AG08395 (cell line): ENCODE results near the gene CLBA1.
A peak's percentile ranks its signal among the peaks of the same experiment; 100 is the strongest.
"Not testable (repeated sequence)": the region's sequence is repeated elsewhere in the genome, so short reads cannot be mapped to it uniquely, and the experiment has no call there.

ENCODE experiments used
- DNase-seq: peaks from one replicate; pipeline ENCODE4 v3.0.0; 2012; ENCODE audit warnings: mixed read lengths, low spot score

Gene CLBA1

DNA sequence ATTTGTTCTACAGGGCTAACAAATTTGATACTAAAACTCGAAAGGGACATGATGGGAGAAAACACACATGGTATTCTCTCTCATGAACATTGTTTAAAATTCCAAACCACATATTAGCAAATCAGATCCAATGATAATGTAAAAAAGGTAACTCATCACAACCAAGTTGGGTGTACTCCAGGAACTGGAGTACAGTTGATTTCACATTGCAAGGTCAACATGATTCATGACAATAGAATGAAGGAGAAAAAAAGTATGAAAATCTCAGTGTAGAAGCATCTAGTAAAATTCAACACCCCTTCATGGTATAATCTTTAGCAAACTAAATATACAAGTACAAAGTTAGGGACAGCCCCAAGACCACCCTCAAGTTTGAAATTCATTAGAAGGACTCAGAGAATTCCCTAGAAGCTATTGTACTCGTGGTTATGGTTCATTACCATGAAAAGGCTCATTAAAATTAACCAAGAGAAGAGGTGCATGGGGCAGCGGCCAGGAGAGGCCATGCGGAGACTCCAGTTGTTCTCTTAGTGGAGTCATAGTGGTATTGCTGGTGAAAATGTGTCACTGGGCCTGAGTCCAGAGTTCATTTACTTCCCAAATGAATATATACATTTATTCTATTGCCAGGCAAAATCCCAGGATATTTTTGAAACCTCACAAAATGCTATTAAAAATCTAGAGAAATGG, 38.3 kb downstream of the CLBA1 start:
- peak; percentile 15 for DNase-seq

DNA sequence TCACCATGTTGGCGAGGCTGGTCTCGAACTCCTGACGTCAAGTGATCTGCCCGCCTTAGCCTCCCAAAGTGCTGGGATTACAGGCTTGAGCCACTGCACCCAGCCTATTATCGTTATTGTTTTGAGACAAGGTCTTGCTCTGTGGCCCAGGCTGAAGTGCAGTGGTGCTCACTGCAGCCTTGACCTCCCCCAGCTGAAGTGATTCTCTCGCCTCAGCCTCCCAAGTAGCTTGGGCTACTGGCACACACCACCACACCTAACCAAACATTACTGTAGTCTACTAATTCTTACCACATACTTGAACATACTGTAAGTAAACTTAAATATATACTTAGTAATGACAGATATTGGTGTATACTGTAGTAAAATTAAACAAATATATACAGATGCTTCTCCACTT, 39.8 kb downstream of the CLBA1 start:
- no peak for DNase-seq

DNA sequence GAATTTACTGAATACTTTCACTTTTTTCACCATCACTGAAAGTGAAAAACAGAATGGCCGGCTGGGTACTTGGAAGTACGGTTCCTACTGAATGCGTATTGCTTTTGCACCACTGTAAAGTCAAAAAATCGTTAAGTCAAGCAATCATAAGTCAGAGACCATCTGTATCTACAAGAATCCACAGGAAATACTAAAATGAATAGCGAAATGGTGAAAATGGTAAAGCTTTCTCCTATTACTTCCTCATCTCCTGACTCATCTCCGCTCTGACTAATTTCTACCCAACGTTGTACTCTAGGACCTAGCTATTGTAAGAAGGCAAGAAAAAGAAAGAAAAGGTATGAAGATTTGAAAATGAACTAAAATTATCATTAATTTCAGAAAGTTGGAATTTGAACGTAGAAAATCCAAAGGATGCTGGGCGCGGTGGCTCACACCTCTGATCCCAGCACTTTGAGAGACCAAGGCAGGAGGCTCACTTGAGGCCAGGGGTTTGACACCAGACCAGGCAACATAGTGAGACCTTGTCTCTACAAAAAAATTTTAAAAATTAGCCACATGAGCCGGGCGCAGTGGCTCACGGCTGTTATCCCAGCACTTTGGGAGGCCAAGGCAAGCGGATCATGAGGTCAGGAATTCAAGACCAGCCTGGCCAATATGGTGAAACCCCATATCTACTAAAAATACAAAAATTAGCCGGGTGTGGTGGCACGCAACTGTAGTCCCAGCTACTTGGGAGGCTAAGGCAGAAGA, 40.6 kb downstream of the CLBA1 start:
- DNase-seq = no peak

DNA sequence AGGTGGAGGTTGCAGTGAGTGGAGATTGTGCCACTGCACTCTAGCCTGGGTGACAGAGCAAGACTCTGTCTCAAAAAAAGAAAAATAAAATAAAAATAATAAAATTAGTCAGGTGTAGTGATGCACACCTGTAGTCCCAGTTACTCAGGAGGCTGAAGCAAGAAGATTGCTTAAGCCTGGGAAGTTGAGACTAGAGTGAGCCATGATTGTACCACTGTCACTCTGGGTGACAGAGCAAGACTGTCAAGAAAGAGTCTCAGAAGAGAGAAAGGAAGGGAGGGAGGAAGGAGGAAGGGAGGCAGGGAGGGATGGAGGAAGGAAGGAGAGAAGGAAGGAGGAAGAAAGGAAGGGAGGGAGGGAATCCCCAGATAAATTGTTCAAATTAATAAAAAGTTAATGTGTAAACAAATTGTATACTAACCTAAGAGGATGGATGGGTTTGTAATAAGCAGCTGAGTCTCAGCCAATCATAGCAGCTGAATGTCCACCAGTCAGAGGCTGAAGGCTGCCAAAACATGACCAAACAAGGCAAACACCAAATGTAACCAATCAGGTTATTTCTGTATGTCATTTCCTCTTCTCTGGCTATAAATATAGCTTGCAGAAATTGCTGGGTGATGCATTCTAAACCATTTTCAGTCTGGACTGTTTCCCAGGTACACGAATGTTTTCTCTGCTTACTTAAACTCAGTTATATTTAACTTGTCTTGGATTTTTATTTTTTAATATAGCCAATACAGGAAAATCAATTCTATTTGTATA, 41.4 kb downstream of the CLBA1 start:
- peak; percentile 37 for DNase-seq

DNA sequence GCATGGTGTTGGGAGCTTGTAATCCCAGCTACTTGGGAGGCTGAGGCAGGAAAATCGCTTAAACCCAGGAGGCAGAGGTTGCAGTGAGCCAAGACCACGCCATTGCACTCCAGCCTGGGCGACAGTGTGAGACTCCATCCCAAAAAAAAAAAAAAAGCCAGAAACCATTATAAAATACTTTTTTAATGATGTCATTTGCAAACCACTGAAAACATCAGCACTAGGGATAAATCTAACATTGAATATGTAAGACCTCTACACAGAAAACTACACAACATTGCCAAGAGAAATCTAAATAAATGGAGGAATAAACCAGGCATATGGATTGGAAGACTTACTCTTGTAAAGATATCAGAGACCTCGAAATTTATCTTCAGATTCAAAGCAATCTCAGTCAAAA, 42.1 kb downstream of the CLBA1 start:
- DNase-seq = peak; percentile 30

DNA sequence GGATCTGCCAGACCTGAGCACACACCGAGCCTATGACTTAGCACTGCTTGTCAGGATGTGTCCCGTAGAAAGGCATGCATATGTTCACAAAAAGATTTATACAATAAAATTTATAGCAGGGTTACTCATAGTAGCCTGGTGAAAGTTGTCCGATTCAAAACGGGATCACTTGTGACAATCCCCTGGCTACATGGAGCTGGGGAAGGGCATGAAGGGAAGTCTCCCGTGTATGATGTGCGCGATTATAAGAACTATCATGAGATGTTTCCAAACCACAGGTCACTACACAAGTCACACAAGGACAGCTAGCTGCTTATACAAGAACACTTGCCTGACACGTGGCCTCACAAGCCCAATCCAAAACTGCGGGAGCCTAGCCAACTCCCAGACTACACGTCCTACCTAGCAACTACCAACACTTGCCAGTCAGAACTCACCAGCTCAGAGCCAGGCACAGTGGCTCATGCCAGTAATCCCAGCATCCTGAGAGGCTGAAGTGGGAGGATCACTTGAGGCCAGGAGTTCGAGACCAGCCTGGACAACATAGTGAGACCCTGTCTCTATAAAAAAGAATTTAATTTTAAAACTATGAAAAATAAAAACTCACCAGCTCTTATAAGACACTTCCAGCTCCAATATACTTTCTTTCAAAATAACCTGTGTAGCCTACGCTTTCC, 42.8 kb downstream of the CLBA1 start:
- peak; percentile 19 for DNase-seq

DNA sequence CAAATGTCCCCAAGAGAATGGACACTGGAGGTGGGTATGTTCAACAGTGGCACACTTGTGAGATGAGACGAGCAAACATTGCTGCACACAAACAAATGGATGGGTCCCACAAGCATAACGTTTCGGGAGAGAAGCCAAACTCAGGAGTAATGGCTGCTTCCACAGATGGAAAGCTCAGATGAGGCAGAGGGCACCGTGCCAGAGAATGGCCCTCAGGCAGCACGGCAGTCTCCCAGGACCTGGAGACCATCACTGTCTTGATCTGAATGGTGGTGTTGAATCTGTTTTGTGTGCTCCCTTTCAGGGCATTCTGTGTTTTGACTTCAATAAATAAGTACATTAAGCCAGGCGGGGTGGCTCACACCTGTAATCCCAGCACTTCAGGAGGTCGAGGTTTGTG, 43.8 kb downstream of the CLBA1 start:
- no peak for DNase-seq

DNA sequence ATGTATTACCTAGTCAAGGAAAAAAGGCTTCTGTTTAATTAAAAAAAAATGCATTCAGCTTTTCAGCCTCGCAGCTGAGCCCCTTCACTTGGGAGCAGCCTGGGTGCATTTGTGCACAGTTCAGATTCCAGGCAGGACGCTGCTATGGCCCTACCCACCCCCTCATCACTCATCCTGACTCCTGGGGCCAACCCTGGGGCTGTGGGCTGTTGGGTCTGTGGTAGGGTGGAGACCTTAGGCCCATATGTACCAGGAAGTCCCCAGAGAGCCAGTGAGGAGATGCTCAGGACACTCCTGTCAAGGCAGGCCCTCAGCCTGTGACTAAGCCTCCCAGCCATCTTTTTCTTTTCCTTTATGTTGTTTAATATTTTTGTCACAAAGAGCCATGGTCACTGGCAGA, 44.6 kb downstream of the CLBA1 start:
- DNase-seq = no peak

DNA sequence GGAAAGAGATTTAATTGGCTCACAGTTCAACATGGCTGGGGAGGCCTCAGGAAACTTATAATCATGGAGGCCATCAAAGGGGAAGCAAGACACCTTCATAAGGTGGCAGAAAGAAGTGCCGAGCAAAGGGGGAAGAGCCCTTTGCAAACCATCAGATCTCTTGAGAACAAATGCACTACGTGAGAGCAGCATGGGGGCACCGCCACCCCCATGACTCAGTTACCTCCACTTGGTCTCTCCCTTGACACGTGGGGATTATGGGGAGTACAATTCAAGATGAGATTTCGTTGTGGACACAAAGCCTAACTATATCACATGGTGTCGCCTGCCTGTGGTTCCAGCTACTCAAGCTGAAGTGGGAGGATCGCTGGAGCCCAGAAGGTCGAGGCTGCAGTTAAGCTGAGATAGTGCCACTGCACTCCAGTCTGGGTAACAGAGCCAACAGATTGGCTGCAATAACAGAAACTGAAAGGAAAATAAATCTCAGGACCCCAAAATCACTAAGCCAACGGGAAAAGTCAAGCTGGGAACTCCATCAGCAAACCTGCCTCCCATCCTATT, 45.3 kb downstream of the CLBA1 start:
- DNase-seq = no peak

DNA sequence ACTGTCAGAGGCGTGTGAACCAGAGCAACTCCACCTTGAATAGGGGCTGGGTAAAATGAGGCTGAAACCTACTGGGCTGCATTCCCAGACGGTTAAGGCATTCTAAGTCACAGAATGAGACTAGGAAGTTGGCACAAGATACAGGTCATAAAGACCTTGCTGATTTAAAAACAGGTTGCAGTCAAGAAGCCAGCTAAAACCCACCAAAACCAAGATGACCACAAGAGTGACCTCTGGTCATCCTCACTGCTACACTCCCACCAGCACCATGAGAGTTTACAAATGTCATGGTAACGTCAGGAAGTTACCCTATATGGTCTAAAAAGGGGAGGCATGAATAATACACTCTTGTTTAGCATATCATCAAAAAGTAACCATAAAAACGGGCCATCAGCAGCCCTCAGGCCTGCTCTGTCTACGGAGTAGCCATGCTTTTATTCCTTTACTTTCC, 46.9 kb downstream of the CLBA1 start:
- DNase-seq = not testable (repeated sequence)

DNA sequence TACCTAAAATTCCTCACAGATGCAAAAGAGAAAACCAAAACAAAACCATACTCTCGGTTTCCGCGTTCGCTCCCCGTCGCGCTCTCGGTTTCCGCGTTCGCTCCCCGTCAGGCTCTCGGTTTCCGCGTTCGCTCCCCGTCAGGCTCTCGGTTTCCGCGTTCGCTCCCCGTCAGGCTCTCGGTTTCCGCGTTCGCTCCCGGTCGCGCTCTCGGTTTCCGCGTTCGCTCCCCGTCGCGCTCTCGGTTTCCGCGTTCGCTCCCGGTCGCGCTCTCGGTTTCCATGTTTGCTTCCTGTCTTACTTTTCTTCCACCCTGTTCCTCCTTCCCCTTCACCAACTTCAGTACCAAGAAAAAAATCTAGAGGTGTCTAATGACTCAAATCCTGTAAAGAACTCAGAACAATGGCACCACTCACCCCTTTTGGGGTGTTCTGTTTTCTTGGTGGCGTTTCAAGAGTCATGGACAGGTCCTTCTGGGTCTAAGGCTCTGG, 47.9 kb downstream of the CLBA1 start:
- not testable (repeated sequence) for DNase-seq

DNA sequence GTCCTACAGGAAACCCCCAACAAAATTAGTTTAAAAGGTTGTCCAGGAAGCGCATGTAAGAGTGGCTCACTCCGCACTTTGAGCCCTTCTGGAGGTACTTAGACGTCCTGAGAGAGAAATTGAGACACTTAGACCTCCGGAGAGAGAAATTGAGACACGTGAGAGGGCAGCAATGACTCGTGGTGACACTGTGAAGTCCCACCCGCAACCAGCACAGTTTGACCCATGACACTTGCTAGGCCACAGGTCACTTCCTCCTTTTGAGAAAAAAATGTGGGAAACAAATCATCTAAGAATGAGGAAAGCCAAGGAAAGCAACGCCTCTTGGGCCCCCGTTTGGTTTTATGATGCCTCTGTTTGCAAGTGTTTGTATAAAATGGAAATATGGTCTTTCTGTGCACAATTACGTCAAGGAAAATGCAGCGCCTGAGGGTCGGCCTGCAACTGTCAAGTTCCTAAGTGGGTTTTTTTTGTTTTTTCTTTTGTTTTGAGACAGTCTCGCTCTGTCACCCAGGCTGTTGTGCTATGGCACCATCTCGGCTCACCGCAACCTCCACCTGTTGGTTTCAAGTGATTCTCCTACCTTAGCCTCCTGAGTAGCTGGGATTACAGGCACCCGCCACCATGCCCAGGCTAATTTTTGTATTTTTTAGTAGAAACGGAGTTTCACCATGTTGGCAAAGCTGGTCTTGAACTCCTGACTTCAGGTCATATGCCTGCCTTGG, 48.9 kb downstream of the CLBA1 start:
- DNase-seq = no peak

DNA sequence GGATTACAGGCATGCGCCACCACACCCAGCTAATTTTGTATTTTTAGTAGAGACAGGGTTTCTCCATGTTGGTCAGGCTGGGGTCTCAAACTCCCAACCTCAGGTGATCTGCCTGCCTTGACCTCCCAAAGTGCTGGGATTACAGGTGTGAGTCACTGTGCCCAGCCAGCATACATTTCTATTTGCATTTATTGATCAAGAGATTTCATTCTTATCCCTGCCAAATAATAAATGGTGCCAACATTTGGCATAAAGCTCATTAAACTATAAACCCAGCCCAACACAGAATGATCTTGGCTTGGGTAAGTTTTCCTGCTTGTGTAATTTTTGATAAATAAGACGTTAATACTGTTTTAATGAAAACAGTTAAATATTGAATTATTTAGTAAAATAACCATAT, 50.0 kb downstream of the CLBA1 start:
- not testable (repeated sequence) for DNase-seq

DNA sequence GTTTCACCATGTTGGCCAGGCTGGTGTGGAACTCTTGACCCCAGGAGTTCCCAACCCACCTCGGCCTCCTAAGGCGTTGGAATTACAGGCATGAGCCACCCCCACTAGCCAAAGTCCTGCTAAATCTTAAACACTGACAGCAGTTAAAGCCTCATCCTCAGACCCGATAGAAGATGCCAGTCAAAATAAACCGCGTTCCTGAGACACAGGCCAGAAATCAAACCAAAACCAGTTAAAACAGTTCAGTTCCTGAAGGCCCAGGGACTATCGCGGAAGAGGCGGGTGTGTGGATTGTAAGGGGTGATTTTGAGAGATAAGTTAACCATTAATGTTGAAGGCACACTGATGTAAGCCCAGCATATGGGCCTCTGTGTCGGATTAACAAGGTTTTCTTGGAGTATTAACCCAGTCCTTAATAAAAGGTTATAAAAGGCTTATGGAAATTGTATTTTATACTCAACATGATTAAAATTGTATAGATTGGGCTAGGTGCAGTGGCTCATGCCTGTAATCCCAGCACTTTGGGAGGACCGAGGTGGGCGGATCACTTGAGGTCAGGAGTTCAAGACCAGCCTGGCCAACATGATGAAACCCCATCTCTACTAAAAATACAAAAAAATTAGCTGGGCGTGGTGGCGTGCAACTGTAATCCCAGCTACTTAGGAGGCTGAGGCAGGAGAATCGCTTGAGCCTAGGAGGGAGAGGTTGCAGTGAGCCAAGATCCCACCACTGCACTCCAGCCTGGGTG, 54.0 kb downstream of the CLBA1 start:
- no peak for DNase-seq

DNA sequence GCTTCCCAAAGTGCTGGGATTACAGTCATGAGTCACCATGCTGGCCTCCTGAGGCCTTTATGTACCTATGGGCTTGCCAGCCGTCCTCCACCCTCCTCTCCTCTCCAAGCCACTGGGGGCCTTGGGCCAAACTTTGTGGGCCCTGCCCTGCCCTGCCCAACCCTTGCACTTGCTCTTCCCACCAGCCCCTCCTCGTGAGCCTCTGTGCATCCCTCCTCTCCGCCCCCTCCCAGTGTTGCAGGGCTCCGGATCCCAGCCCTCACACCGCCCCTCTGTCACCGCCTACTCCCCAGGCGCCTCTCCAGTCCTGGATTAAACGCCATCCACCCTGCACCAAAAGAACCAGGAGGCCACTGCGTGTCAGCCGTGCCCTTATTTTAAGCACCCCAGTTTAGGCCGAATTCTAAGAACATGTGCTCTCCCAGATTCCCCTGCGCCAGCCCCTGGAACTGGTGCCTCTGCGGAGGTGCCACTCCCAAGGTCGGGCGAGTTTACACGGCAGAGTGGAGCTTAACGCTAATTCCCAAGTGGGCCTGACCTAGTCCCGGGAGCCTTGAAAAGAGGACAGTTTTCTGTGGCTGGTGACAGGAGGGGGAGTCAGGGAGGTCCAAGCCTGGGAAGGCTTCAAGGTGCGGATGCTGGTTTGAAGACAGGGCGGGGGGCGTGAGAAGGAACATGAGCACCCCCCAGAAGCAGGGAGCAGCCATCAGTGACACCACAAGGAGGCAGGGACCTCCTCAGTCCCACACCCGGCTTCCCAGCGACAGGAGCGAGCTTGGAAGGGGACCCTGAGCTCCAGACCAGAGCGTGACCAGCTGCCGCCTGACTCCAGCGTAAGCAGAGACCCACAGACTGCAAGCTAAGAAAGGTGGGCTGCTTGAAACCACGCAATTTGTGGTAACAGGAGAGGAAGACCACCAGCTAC, 56.5 kb downstream of the CLBA1 start:
- no peak for DNase-seq

DNA sequence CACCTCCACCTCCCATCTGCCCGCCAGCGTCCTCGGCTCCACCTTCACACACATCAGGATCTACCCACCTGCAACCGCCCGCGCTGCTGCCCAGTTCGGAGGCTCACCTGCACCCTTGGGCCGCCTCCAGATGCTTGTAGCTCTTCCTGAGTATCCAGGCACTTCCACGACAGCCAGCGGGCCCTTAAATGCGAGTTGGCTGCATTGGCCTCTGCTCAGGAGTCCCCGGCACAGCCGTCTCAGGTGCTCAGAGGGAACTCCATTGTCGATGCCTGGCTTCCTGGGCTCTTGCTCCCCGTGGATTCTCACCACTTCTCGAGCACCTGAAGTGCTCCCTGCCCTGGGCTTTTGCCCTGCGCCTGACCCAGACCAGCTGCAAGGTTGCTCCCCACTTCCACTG, 57.2 kb downstream of the CLBA1 start:
- no peak for DNase-seq

DNA sequence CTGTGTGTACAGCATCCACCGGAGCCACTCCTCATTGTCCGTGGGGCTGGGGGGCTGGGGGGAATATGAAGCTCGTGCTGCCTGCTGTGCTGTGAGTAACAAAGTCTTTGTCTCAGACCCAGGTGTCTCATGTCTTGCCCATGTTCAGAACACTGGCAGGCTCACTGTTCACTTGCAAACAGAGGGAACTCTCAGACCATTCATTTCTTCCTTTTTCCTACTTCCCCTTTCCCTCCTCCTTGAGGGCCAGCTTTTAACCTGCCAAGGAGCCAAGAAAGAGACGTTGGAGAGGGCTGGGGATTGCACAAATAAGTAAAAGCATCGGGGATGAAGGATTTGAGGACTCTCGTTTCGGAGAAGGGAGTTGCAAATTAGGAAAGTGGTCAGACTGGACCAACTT, 58.1 kb downstream of the CLBA1 start:
- DNase-seq = no peak
